Caco-2 (cell line): Measurements from ENCODE around the gene PCED1B. TPM values are rescaled to one million over a fixed set of nuclear protein-coding genes. Genes with fewer than 3 reads are reported as not detected.

ENCODE experiments used
- BruUV-seq: library from RNA; stranded (reverse); fragments of 400-500 nt; replicated peaks from 2 replicates; lab custom pipeline; 2021; lab: Mats Ljungman, UMichigan
- CTCF ChIA-PET: fragments of 300-600 bp; sonication (Branson Sonifier 250); formaldehyde crosslinking; loops from one replicate; lab custom pipeline; 2022; ENCODE audit warnings: antibody characterized with exemption; lab: Charles Lee
- POLR2A ChIA-PET: fragments of 300-600 bp; sonication (Branson Sonifier 250); formaldehyde crosslinking; loops from one replicate; lab custom pipeline; 2022; ENCODE audit warnings: antibody characterized with exemption; lab: Charles Lee
- DNase-seq, 2 experiments: peaks; one replicate each; pipeline versions ENCODE4 v3.0.0 to v3.0.0-alpha.2; 2020 to 2022
- H3K27me3 ChIP-seq: replicated peaks from 2 replicates; pipeline ENCODE4 v1.6.0; 2011; ENCODE audit warnings: low read length; ENCODE audit not compliant: control insufficient read depth, insufficient read depth
- H3K36me3 ChIP-seq: 2 replicates; pipeline ENCODE4 v1.5.1; 2011; ENCODE audit warnings: low read length; ENCODE audit not compliant: control insufficient read depth, insufficient read depth
- H3K4me1 ChIP-seq: fragments of 250-450 bp; sonication (Bioruptor Pico); 2 replicates; pipeline ENCODE4 v1.5.1; 2020; ENCODE audit warnings: mild to moderate bottlenecking
- H3K4me3 ChIP-seq: 2 replicates; pipeline ENCODE4 v1.5.1; 2011; ENCODE audit warnings: low read depth, mild to moderate bottlenecking, control low read depth, low read length
- H3K9me3 ChIP-seq: fragments of 250-450 bp; sonication (Bioruptor Pico); 2 replicates; pipeline ENCODE4 v1.5.1; 2020; ENCODE audit warnings: mild to moderate bottlenecking, moderate library complexity
- H3K27ac Mint-ChIP-seq: one replicate; pipeline ENCODE4 v1.8.0; 2022; ENCODE audit warnings: mixed read lengths; ENCODE audit not compliant: unreplicated experiment
- H3K27me3 Mint-ChIP-seq: one replicate; pipeline ENCODE4 v1.8.0; 2022; ENCODE audit warnings: mixed read lengths; ENCODE audit not compliant: insufficient read depth, unreplicated experiment
- H3K36me3 Mint-ChIP-seq: one replicate; pipeline ENCODE4 v1.8.0; 2022; ENCODE audit warnings: mild to moderate bottlenecking, mixed read lengths; ENCODE audit not compliant: insufficient read depth, unreplicated experiment
- H3K4me1 Mint-ChIP-seq: one replicate; pipeline ENCODE4 v1.8.0; 2022; ENCODE audit warnings: low read depth, mixed read lengths; ENCODE audit not compliant: unreplicated experiment
- H3K4me3 Mint-ChIP-seq: one replicate; pipeline ENCODE4 v1.8.0; 2022; ENCODE audit warnings: mild to moderate bottlenecking, moderate library complexity, mixed read lengths; ENCODE audit not compliant: unreplicated experiment
- H3K9me3 Mint-ChIP-seq: one replicate; pipeline ENCODE4 v1.8.0; 2022; ENCODE audit warnings: mixed read lengths; ENCODE audit not compliant: unreplicated experiment
- CTCF ChIP-seq, 2 experiments: fragments of 200-600 bp in 1 of 2; IDR thresholded peaks; 1 replicate in 1 of 2; 2 replicates in 1 of 2; pipeline versions ENCODE4 v1.5.1 to v1.8.0; 2011 to 2022; ENCODE audit warnings: antibody characterized with exemption in 1 of 2, control low read depth in 1 of 2, inconsistent platforms in 1 of 2, low read depth in 1 of 2, low read length in 1 of 2, mild to moderate bottlenecking in 1 of 2, moderate library complexity in 1 of 2; ENCODE audit not compliant: insufficient read depth in 1 of 2, severe bottlenecking in 1 of 2, unreplicated experiment in 1 of 2
- intact Hi-C: fragments of 100-400 bp; cut with micrococcal nuclease; formaldehyde crosslinking; loops from one replicate; pipeline ENCODE4 v1.10.0; 2022; ENCODE audit not compliant: unreplicated experiment
- total RNA-seq: library from RNA; stranded (reverse); gene quantifications from 2 replicates; pipeline ENCODE4 v1.2.3, GENCODE V29; 2022

PCED1B gene
- total RNA-seq, 1 experiment from 2014 or later, result 7.0 TPM

- no peaks in the 10 kb centered on the region for H3K27me3 ChIP-seq
- ChIA-PET POLR2A (no interaction called here), CTCF (no interaction called here)
- BruUV-seq, result no TSS peak
- H3K4me3 ChIP-seq, result no peak overlapping the region
- TF ChIP-seq CTCF (IDR thresholded peaks at IDR 0.05; ENCODE audit: insufficient read depth in 1 of 2, low read depth in 1 of 2, low read length in 1 of 2, severe bottlenecking in 1 of 2, unreplicated experiment in 1 of 2), result no peak
- H3K36me3 ChIP-seq, result no peaks in the 10 kb centered on the region
- H3K9me3 ChIP-seq, result no peaks in the 10 kb centered on the region
- no peaks in the 10 kb centered on the region for H3K9me3 Mint-ChIP-seq
- H3K4me1 ChIP-seq, result no peaks in the 10 kb centered on the region
- no peaks in the 10 kb centered on the region for H3K36me3 Mint-ChIP-seq
- intact Hi-C loops, result no loop called here
- peaks cover 7% of the 10 kb centered on the region for H3K27me3 Mint-ChIP-seq
- H3K27ac Mint-ChIP-seq, result no peak overlapping the region
- H3K4me1 Mint-ChIP-seq, result no peaks in the 10 kb centered on the region
- no peak for DNase-seq
- H3K4me3 Mint-ChIP-seq, result no peak overlapping the region
Observed at GRCh38 chr12:47124451-47124850, 45.0 kb downstream of the PCED1B start.

GRCh38 chr12:47126246-47126645 is 46.8 kb downstream of the PCED1B start:
- DNase-seq, result no peak
- no peak for TF ChIP-seq CTCF (IDR thresholded peaks at IDR 0.05; ENCODE audit: insufficient read depth in 1 of 2, low read depth in 1 of 2, low read length in 1 of 2, severe bottlenecking in 1 of 2, unreplicated experiment in 1 of 2)
- Histone ChIP-seq H3K9me3 (no peaks in the 10 kb centered on the region), H3K4me3 (no peak overlapping the region), H3K27me3 (no peaks in the 10 kb centered on the region), H3K4me1 (no peaks in the 10 kb centered on the region), H3K36me3 (no peaks in the 10 kb centered on the region)
- Mint-ChIP-seq H3K4me3 (no peak overlapping the region), H3K36me3 (no peaks in the 10 kb centered on the region), H3K9me3 (no peaks in the 10 kb centered on the region), H3K27ac (no peak overlapping the region), H3K27me3 (peaks cover 7% of the 10 kb centered on the region), H3K4me1 (no peaks in the 10 kb centered on the region)
- POLR2A ChIA-PET, result no interaction called here
- CTCF ChIA-PET, result no interaction called here
- intact Hi-C loops, result no loop called here
- no TSS peak for BruUV-seq

GRCh38 chr12:47131011-47131410 is 51.6 kb downstream of the PCED1B start:
- Histone ChIP-seq H3K4me1 (no peaks in the 10 kb centered on the region), H3K36me3 (no peaks in the 10 kb centered on the region), H3K27me3 (no peaks in the 10 kb centered on the region), H3K4me3 (no peak overlapping the region), H3K9me3 (no peaks in the 10 kb centered on the region)
- Mint-ChIP-seq H3K27ac (no peak overlapping the region), H3K9me3 (no peaks in the 10 kb centered on the region), H3K4me1 (peaks cover 6% of the 10 kb centered on the region), H3K27me3 (peaks cover 7% of the 10 kb centered on the region), H3K36me3 (no peaks in the 10 kb centered on the region), H3K4me3 (no peak overlapping the region)
- TF ChIP-seq CTCF (IDR thresholded peaks at IDR 0.05; ENCODE audit: insufficient read depth in 1 of 2, low read depth in 1 of 2, low read length in 1 of 2, severe bottlenecking in 1 of 2, unreplicated experiment in 1 of 2), result no peak
- POLR2A ChIA-PET, result no interaction called here
- intact Hi-C loops, result loop anchor here (5.0 kb wide), 1 partner anchor 44 kb away; no protein-coding TSS in a partner anchor
- no peak for DNase-seq
- BruUV-seq, result no TSS peak
- CTCF ChIA-PET, result interaction anchor here (0.6 kb wide), 1 partner anchor 60 kb away, joined by 3 read pairs; no protein-coding TSS in a partner anchor
